K562 (cell line): ENCODE data around the gene SLC46A3. TPM values are rescaled to one million over a fixed set of nuclear protein-coding genes. Genes with fewer than 3 reads are reported as not detected.

ENCODE experiments used
- CBFA2T3 ChIP-seq: fragments of 450-650 bp; IDR thresholded peaks from 2 replicates; pipeline ENCODE4 v1.6.1; 2017
- CREB3 ChIP-seq: fragments of 450-650 bp; conservative IDR thresholded peaks from 2 replicates; pipeline ENCODE4 v1.6.1; 2016; ENCODE audit warnings: missing genetic modification characterization, low read depth, mild to moderate bottlenecking, missing compliant biosample characterization, moderate library complexity
- CREB3L1 ChIP-seq: fragments of 450-650 bp; IDR thresholded peaks from 2 replicates; pipeline ENCODE4 v1.6.1; 2014; ENCODE audit warnings: low read depth, mild to moderate bottlenecking, moderate library complexity, borderline replicate concordance
- ETS2 ChIP-seq: IDR thresholded peaks from 2 replicates; pipeline ENCODE4 v1.6.1; 2016; ENCODE audit warnings: borderline replicate concordance, missing genetic modification characterization, mild to moderate bottlenecking, moderate library complexity, missing compliant biosample characterization; ENCODE audit not compliant: poor library complexity, severe bottlenecking
- FOXK2 ChIP-seq, 2 experiments: fragments of 450-650 bp; IDR thresholded peaks in 1 of 2; conservative IDR thresholded peaks in 1 of 2; 2 replicates each; pipeline ENCODE4 v1.6.1; 2016; ENCODE audit warnings: low read depth in 2 of 2, mild to moderate bottlenecking in 1 of 2
- GATA2 ChIP-seq: sonication (generic); formaldehyde crosslinking; IDR thresholded peaks from 2 replicates; pipeline ENCODE4 v1.4.0; 2020; ENCODE audit warnings: mild to moderate bottlenecking, missing genetic modification reagents
- KLF6 ChIP-seq: fragments of 250-450 bp; sonication (Bioruptor Pico); IDR thresholded peaks from 2 replicates; pipeline ENCODE4 v1.4.0; 2020; ENCODE audit warnings: mild to moderate bottlenecking, moderate library complexity, borderline replicate concordance
- NEUROD1 ChIP-seq: fragments of 150-350 bp; IDR thresholded peaks from 2 replicates; pipeline ENCODE4 v1.6.1; 2014; ENCODE audit warnings: borderline replicate concordance, low read length, low read depth; ENCODE audit not compliant: partially characterized antibody
- PML ChIP-seq: IDR thresholded peaks from 2 replicates; pipeline ENCODE4 v1.6.1; 2012; ENCODE audit warnings: low read length, inconsistent platforms
- PTTG1 ChIP-seq: fragments of 450-650 bp; IDR thresholded peaks from 2 replicates; pipeline ENCODE4 v1.6.1; 2016; ENCODE audit warnings: low read depth, mild to moderate bottlenecking, missing genetic modification characterization, missing compliant biosample characterization
- RFX1 ChIP-seq: fragments of 450-650 bp; IDR thresholded peaks from 2 replicates; pipeline ENCODE4 v1.6.1; 2016; ENCODE audit warnings: mild to moderate bottlenecking, moderate library complexity
- SLC30A9 ChIP-seq: fragments of 250-450 bp; sonication (Bioruptor Pico); IDR thresholded peaks from 2 replicates; pipeline ENCODE4 v1.8.0; 2022; ENCODE audit warnings: mild to moderate bottlenecking, moderate library complexity
- TCF3 ChIP-seq: sonication (generic); formaldehyde crosslinking; IDR thresholded peaks from 2 replicates; pipeline ENCODE4 v1.4.0; 2020; ENCODE audit warnings: mild to moderate bottlenecking, missing genetic modification reagents
- ZNF408 ChIP-seq: fragments of 250-450 bp; sonication (Bioruptor Pico); IDR thresholded peaks from 2 replicates; pipeline ENCODE4 v1.4.0; 2020; ENCODE audit warnings: low read depth, mild to moderate bottlenecking, moderate library complexity
- polyA plus RNA-seq, 8 experiments: library from polyadenylated mRNA; depleted of rRNA in 4 of 8; stranded (reverse) in 5 of 8; unstranded in 3 of 8; fragments of >200 nt; fragmentation: Nextera tagmentation in 2 of 8; fragmentation: Illumina TruSeq in 1 of 8; extraction: Ambion mirVana in 2 of 8; extraction: Trizol in 1 of 8; gene quantifications; 2 replicates each; pipeline versions ENCODE4 v1.2.1 to v1.2.3, GENCODE V29; 2011 to 2014; ENCODE audit warnings: inconsistent platforms in 1 of 8, missing spikeins in 1 of 8
- total RNA-seq, 7 experiments: library from RNA; depleted of rRNA in 6 of 7; stranded (reverse); fragments of >200 nt in 6 of 7; fragmentation: Illumina TruSeq in 2 of 7; extraction: Trizol in 2 of 7; gene quantifications; 2 replicates each; pipeline versions ENCODE4 v1.2.1 to v1.2.3, GENCODE V29; 2011 to 2021; ENCODE audit warnings: low replicate concordance in 1 of 7

Gene SLC46A3
- total and polyA plus RNA-seq, 9 of the 15 experiments (the other 6 are each of a cell fraction or from before 2014, with no cell fraction given): 0.14 to 1.2 (median 0.51) TPM

GRCh38 chr13:28750187-28751045, 31.6 kb upstream of the SLC46A3 start (continued):
- TF ChIP-seq CREB3L1 (no peak), SLC30A9 (CRISPR knock-in tag) (no peak), PTTG1 (tag) (no peak), CBFA2T3 (peak; percentile 72), ETS2 (tag) (no peak), PML (no peak), CREB3 (tag) (no peak), NEUROD1 (no peak), TCF3 (peak; percentile 64), FOXK2 (conservative IDR thresholded peaks at IDR 0.05 in 1 of 2, IDR thresholded peaks at IDR 0.05 in 1 of 2; ENCODE audit: low read depth in 2 of 2) (no peak), ZNF408 (CRISPR knock-in tag) (no peak), KLF6 (CRISPR knock-in tag) (no peak), RFX1 (no peak), GATA2 (0 out of 2 replicates have a peak, but pooled peaks have one; percentile 18)
